ENCODE data around the gene RAD54L. TPM values are rescaled to one million over a fixed set of nuclear protein-coding genes. Genes with fewer than 3 reads are reported as not detected.

Gene RAD54L
- total RNA-seq, 1 experiment from 2014 or later, result 44.8 TPM

DNA sequence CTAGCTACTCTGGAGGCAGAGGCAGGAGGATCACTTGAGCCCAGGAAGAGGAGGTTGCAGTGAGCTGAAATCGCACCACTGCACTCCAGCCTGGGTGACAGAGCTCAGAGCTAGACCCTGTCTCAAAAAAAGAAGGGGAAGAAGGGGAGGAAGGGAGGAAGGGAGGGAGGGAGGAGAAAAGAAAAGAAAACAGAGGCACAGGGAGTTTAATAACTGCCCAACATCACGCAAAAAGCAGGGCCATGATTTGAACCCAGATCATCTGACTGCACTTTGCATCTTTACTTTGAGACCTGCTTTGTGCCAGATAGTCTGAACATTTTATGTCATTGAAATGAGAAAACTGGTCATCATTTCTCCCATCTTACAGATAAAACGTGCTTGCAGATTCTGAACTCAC is 42.4 kb upstream of the RAD54L start:
- POLR2A ChIA-PET (ENCODE audit: unreplicated experiment), result interaction anchor here (0.5 kb wide), 1 partner anchor 21 kb away, joined by 3 read pairs; no protein-coding TSS in a partner anchor
- no peak overlapping the region for H3K4me2 ChIP-seq
- BruUV-seq (replicated peaks), result no TSS peak
- H3K9me2 ChIP-seq (ENCODE audit: insufficient read depth), result no peaks in the 10 kb centered on the region
- intact Hi-C loops (cut with micrococcal nuclease; ENCODE audit: unreplicated experiment), result no loop called here
- no peak overlapping the region for H2AFZ ChIP-seq
- H3K4me1 ChIP-seq (replicated peaks; ENCODE audit: insufficient read depth), result no peaks in the 10 kb centered on the region
- TF ChIP-seq, protein P1, sequence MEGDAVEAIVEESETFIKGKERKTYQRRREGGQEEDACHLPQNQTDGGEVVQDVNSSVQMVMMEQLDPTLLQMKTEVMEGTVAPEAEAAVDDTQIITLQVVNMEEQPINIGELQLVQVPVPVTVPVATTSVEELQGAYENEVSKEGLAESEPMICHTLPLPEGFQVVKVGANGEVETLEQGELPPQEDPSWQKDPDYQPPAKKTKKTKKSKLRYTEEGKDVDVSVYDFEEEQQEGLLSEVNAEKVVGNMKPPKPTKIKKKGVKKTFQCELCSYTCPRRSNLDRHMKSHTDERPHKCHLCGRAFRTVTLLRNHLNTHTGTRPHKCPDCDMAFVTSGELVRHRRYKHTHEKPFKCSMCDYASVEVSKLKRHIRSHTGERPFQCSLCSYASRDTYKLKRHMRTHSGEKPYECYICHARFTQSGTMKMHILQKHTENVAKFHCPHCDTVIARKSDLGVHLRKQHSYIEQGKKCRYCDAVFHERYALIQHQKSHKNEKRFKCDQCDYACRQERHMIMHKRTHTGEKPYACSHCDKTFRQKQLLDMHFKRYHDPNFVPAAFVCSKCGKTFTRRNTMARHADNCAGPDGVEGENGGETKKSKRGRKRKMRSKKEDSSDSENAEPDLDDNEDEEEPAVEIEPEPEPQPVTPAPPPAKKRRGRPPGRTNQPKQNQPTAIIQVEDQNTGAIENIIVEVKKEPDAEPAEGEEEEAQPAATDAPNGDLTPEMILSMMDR (conservative IDR thresholded peaks at IDR 0.05), result no peak
- no peak for TF ChIP-seq EZH2 (IDR thresholded peaks at IDR 0.05; ENCODE audit: low read depth)
- H3K4me3 ChIP-seq, result no peak overlapping the region
- CTCF ChIA-PET, result no interaction called here
- no peaks in the 10 kb centered on the region for H4K20me1 ChIP-seq (ENCODE audit: insufficient read depth)
- no peak overlapping the region for H3K27ac ChIP-seq
- no peaks in the 10 kb centered on the region for H3K79me2 ChIP-seq (ENCODE audit: low read depth)
- no peaks in the 10 kb centered on the region for H3K27me3 ChIP-seq (ENCODE audit: insufficient read depth, low read depth)
- no peaks in the 10 kb centered on the region for H3K9me3 ChIP-seq (ENCODE audit: insufficient read depth, low read depth)
- H3K36me3 ChIP-seq (ENCODE audit: low read depth), result no peaks in the 10 kb centered on the region
- no peaks in the 10 kb centered on the region; the same call in 1 of the 2 replicates for H3F3A ChIP-seq (ENCODE audit: insufficient read depth, low read depth)
- no peak for DNase-seq

DNA sequence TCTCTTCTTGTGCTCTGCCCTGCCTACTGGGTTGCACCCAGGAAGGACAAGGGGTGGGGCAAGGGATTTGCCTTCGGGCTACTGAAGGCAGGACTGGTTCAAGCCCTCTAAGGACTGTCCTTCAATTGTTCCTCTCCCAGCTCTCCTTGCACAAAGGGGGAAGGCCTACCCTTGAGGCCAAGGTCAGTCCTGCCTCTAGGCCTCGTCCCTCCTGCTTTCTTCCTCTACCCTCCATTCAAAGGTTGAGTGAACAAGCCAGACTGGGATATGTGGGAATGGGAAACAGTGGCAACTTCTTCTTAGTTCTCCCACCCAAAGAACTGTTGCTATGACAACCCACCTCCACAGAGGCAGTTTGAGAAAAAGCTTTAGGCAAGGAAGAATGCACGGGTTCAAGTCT is 41.8 kb upstream of the RAD54L start:
- Histone ChIP-seq H3K9me2 (ENCODE audit: insufficient read depth) (no peaks in the 10 kb centered on the region), H2AFZ (no peak overlapping the region), H3K36me3 (ENCODE audit: low read depth) (no peaks in the 10 kb centered on the region), H3F3A (ENCODE audit: insufficient read depth, low read depth) (no peaks in the 10 kb centered on the region; the same call in 1 of the 2 replicates), H4K20me1 (ENCODE audit: insufficient read depth) (no peaks in the 10 kb centered on the region), H3K9me3 (ENCODE audit: insufficient read depth, low read depth) (no peaks in the 10 kb centered on the region), H3K79me2 (ENCODE audit: low read depth) (no peaks in the 10 kb centered on the region), H3K4me3 (no peak overlapping the region), H3K27ac (no peak overlapping the region), H3K4me1 (replicated peaks; ENCODE audit: insufficient read depth) (peaks cover 4% of the 10 kb centered on the region; the same call in 1 of the 2 replicates), H3K4me2 (no peak overlapping the region), H3K27me3 (ENCODE audit: insufficient read depth, low read depth) (no peaks in the 10 kb centered on the region)
- intact Hi-C loops (cut with micrococcal nuclease; ENCODE audit: unreplicated experiment), result no loop called here
- BruUV-seq (replicated peaks), result no TSS peak
- TF ChIP-seq EZH2 (IDR thresholded peaks at IDR 0.05; ENCODE audit: low read depth), result no peak
- TF ChIP-seq, protein P1 (conservative IDR thresholded peaks at IDR 0.05), result no peak
- CTCF ChIA-PET, result interaction anchor here (0.5 kb wide), 1 partner anchor 902 kb away, joined by 8 read pairs; no protein-coding TSS in a partner anchor
- no peak for DNase-seq
- POLR2A ChIA-PET (ENCODE audit: unreplicated experiment), result interaction anchor here (0.5 kb wide), 1 partner anchor 22 kb away, joined by 3 read pairs; no protein-coding TSS in a partner anchor

DNA sequence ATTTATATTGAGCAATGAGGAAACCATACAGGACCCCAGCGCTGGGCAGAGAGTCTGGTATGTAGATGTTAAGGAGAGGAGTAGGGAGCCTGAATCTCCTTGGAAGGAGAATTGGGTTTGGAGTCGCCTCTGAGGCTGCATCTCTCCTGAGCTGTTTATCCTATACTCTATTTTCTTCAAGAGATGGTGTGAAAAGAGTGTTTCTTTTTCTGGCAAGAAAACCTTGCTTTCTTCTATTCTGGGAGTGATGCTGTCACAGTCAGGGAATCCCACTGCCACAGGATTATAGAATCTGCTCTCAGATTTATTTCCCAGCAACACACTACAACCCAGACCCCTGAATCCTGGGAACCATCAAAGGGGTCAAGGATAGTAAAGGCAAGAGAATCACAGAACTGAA is 41.2 kb upstream of the RAD54L start:
- Histone ChIP-seq H3F3A (ENCODE audit: insufficient read depth, low read depth) (no peaks in the 10 kb centered on the region), H3K4me2 (no peak overlapping the region), H3K9me3 (ENCODE audit: insufficient read depth, low read depth) (no peaks in the 10 kb centered on the region), H3K27me3 (ENCODE audit: insufficient read depth, low read depth) (no peaks in the 10 kb centered on the region), H3K36me3 (ENCODE audit: low read depth) (no peaks in the 10 kb centered on the region), H3K27ac (no peak overlapping the region), H3K4me3 (no peak overlapping the region), H2AFZ (no peak overlapping the region), H3K4me1 (replicated peaks; ENCODE audit: insufficient read depth) (peaks cover 8% of the 10 kb centered on the region; the same call in 1 of the 2 replicates), H4K20me1 (ENCODE audit: insufficient read depth) (no peaks in the 10 kb centered on the region), H3K79me2 (ENCODE audit: low read depth) (no peaks in the 10 kb centered on the region), H3K9me2 (ENCODE audit: insufficient read depth) (no peaks in the 10 kb centered on the region)
- intact Hi-C loops (cut with micrococcal nuclease; ENCODE audit: unreplicated experiment), result no loop called here
- BruUV-seq (replicated peaks), result no TSS peak
- DNase-seq, result no peak
- ChIA-PET CTCF (interaction anchor here (0.5 to 1.5 kb wide), 3 partner anchors 17 to 903 kb away, joined by 4 to 8 read pairs (median 5); no protein-coding TSS in a partner anchor), POLR2A (ENCODE audit: unreplicated experiment) (no interaction called here)
- TF ChIP-seq EZH2 (IDR thresholded peaks at IDR 0.05; ENCODE audit: low read depth), result no peak
- TF ChIP-seq, protein P1 (conservative IDR thresholded peaks at IDR 0.05), result no peak

All from PC-9 (cell line).